ENCODE data around the gene PSME2.

PSME2 gene

DNA sequence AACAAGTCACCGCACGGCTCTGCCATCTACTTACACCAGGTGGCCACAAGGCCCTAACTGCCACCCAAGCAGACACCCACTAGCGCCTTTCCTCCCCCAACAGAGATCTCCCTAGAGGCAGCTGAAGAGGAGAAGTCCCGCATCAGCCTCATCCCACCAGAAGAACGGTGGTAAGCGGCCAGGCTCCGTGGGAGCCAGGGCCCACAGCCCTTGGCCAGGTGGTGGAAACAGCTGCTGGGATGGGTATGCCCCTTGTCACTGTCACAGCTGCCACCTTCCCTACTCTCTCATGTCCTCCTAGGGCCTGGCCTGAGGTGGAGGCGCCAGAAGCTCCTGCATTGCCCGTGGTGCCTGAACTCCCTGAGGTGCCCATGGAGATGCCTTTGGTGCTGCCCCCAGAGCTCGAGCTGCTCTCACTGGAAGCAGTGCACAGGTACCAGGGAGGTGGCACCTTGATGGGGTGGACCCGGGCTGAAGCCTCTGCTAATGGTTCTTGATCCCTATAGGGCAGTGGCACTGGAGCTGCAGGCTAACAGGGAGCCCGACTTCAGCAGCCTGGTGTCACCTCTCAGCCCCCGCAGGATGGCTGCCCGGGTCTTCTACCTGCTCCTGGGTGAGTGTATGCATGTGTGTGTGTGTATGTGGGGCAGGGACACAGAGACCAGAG, 33.0 kb upstream of the PSME2 start:
- no peak for DNase-seq

GRCh38 chr14:24178399-24179178, 32.2 kb upstream of the PSME2 start:
- no peak for DNase-seq

DNA sequence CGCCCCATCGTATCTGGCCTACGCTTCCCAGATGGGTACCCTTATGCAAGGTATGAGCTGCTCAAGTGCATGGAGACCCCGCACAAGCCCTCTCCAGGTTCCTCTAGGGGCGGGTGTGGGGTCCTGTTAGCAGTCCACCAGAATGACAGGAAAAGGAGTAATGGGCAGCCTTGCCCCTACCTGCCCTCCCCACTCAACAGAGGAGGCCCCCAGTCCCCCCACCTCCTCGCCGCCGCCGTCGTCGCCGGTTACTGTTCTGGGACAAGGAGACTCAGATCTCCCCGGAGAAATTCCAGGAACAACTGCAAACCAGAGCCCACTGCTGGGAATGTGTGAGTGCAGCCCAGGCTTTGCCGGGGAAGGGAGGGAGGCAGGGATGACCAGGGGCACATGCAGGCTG, 31.5 kb upstream of the PSME2 start:
- no peak for DNase-seq

DNA sequence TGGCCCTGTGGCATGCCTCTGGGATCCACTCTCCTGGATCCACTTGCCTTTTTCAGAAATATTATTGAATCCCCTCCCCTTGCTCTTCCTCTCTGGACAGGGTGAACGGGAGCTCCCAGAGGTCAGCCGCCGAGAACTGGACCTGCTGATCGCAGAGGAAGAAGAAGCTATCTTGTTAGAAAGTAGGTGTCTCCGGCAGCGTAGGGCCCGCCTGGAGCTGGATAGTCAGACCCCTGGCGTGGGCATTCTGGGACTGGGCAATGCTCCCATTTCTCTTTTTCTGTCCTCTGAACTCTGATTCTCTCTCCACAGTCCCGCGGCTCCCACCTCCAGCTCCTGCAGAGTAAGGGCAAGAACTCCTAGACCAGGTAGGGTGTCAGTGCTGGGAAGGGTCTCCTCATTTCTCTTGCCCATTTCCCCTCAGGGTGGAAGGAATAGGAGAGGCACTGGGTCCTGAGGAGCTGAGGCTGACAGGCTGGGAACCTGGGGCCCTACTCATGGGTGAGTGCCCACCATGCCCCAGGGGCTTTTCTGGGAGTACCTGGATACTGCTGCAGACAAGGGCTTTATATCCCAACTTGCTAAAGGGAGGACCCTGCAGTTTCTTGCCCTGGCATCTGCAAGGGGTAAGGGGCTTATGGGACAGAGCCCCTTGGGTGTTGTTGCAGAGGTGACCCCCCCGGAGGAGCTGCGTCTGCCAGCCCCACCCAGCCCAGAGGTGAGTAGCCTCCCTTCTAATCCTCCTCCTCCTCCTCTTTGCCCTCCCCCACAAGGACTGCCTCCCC, 30.8 kb upstream of the PSME2 start:
- DNase-seq = no peak

DNA sequence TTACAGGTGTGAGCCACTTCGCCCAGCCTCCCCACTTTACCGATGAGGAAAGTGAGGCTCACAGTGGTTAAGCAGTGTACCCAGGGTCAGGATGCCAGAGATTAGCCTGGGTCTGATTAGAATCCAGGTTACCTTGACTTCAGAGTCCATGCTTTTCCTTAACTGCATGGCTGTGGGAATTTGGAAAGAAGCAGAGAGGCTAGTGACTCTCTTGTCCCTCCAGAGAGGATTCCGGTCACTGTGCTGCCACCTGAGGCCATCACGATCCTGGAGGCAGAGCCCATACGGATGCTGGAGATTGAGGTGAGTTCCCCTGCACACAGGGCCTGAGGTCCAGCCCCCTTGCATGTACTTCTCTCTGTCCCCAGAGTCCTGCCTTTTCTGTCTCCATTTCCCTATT, 30.2 kb upstream of the PSME2 start:
- DNase-seq = no peak

DNA sequence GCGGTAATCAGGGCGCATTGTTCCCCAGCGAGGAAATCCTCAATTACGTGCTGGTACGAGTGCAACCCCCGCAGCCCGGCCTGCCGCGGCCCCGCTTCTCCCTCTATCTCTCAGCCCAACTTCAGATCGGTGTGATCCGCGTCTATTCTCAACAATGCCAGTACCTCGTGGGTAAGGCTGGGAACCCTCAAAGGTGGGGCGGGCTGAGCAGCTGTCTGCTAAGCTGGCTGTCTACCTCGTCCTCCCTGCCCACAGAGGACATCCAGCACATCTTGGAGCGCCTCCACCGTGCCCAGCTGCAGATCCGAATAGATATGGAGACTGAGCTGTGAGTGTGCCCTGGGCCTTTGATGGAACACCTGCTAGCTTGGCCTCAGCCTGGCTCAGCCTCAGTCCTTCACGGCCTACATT, 26.5 kb upstream of the PSME2 start:
- DNase-seq = no peak

DNA sequence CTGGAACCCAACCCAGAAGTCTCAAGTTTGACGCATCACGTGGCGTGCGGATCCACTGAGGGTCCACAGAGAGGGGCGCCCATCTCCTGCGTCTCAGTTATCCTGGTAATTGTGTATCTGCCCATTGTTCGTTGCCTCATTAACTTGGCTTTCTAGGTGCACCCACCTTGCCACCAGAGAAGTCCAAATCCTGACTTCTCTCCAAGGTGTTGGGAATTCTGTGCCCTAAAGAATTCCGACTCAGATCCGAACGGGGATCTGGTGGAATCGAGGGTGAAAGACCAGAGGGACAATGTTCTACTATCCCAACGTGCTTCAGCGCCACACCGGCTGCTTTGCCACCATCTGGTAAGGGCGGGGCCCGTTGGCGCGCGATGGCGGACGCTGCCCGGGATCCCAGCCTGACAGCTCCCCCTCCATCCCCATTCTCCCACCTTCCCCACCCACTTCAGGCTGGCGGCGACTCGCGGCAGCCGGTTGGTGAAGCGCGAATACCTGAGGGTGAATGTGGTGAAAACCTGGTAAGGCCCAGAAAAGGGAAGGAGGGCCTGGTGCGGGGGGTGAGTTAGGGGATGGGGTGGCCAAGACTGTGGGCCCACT, 26.0 kb upstream of the PSME2 start:
- no peak for DNase-seq

- DNase-seq = peak in 2 of 3 donors; percentile 20 to 36
Observed at GRCh38 chr14:24171422-24172260, 25.2 kb upstream of the PSME2 start, which contains the start of gene REC8. Gene REC8 (plus strand): TSS chr14:24172080. CDS start chr14:24172553, 473 bp downstream.

GRCh38 chr14:24167469-24168114, 21.2 kb upstream of the PSME2 start:
- peak; percentile 59 to 74 (median 72) for DNase-seq

DNA sequence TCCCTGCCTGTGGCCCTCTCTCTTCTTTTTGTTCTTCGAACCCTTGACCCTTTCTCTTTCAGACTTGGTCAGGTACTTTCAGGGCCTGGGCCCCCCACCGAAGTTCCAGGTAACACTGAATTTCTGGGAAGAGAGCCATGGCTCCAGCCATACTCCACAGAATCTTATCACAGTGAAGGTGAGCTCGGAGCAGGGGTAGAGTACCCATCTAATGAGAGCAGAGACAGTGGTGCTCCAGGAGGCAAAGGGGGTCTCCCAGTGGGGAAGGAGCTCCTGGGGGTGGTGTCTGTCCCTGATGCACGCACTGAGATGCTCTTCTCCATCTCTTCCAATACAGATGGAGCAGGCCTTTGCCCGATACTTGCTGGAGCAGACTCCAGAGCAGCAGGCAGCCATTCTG, 19.4 kb upstream of the PSME2 start:
- DNase-seq = no peak

- no peak for DNase-seq
Observed at GRCh38 chr14:24164518-24164991, 18.1 kb upstream of the PSME2 start.

DNA sequence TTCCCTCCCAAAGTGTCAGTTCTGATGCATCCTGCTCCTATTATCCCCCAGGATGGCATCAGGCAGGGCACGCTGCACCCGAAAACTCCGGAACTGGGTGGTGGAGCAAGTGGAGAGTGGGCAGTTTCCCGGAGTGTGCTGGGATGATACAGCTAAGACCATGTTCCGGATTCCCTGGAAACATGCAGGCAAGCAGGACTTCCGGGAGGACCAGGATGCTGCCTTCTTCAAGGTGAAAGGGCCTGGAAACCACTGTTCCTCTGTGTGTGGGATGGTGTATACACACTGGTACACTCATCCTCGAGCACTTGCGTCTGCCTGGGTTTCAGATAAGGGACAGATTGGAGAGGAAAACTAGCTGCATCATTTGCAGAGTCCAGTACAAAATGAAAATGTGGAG, 15.7 kb upstream of the PSME2 start:
- DNase-seq = peak in 1 of 3 donors; percentile 24

GRCh38 chr14:24160850-24161804, 14.7 kb upstream of the PSME2 start, which contains the start of gene IRF9:
Gene IRF9 (plus strand): TSS chr14:24161265. CDS start chr14:24162145, 880 bp downstream.
- DNase-seq = peak; percentile 95 to 97 (median 96)

GRCh38 chr14:24160499-24160849, 14.1 kb upstream of the PSME2 start:
- no peak for DNase-seq

DNA sequence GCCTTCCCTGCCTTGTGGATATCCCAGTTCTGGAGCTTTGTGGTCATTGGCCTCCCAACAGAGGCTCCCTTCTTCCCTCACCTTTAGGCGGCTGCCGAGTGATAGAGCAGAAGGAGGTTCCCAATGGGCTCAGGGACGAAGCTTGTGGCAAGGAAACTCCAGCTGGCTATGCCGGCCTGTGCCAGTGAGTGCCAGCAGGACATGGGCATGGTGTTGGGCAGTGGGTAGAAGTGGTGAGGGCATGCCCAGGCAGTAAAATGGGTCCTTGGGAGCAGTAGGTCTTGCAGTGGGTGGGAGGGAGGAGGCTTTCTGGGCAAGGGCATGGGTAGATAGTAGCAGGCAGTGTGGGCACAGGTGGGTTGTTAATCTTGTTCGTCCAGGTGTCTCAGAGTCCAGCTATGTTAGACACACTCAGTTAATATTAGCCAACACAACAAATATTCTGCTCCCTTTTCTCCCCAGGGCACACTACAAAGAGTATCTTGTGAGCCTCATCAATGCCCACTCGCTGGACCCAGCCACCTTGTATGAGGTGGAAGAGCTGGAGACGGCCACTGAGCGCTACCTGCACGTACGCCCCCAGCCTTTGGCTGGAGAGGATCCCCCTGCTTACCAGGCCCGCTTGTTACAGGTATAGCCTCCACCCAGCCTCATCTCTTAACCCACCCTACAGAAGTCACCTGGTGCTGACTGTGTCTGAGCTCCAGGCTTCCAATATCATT, 13.5 kb upstream of the PSME2 start:
- no peak for DNase-seq

DNA sequence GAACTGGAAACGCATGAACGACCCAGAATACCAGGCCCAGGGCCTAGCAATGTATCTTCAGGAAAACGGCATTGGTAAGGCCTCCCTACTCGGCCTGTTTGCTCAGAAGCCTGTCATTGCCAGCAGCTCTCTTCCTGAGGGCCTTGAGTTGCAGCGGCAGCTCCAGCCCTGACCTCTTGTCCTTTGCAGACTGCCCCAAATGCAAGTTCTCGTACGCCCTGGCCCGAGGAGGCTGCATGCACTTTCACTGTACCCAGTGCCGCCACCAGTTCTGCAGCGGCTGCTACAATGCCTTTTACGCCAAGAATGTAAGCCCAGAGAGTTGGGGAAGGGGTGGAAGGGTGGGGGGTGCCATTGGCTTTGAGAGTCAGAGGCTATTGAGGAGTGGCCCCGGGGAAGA, 10.9 kb upstream of the PSME2 start:
- DNase-seq = no peak

GRCh38 chr14:24156840-24157239, 10.4 kb upstream of the PSME2 start:
- DNase-seq = no peak

- DNase-seq = no peak
Observed at GRCh38 chr14:24155100-24155499, 8.7 kb upstream of the PSME2 start.

DNA sequence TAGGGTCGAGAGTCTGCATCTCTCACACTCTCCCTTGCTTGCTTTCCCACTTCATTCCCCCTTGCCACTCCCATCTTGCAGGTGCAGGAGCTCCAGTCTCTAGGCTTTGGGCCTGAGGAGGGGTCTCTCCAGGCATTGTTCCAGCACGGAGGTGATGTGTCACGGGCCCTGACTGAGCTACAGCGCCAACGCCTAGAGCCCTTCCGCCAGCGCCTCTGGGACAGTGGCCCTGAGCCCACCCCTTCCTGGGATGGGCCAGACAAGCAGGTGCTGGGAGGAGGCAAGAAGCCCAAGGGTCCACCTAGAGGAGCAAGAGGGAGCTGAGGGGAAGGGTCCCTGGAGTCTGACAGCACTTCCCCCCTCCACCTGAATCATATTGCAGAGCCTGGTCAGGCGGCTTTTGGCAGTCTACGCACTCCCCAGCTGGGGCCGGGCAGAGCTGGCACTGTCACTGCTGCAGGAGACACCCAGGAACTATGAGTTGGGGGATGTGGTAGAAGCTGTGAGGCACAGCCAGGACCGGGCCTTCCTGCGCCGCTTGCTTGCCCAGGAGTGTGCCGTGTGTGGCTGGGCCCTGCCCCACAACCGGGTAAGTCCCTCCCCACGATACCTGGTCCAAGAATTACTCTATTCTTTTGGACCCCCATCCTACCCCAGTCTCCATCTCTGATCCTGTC, 5.1 kb upstream of the PSME2 start:
- no peak for DNase-seq

Data from suppressor macrophage treated with lipopolysaccharide for 1 hour (primary cell).